Fibroblast of lung (primary cell): ENCODE measurements around the gene PDE4B.

Source experiments
- CTCF ChIP-seq, 2 donors: IDR thresholded peaks in 1 of 2; conservative IDR thresholded peaks in 1 of 2; 1 replicate in 1 of 2; 2 replicates in 1 of 2; pipeline ENCODE4 v1.5.1; 2011 to 2012; ENCODE audit warnings: low read length in 2 of 2, control low read depth in 1 of 2, inconsistent platforms in 1 of 2, low read depth in 1 of 2, mild to moderate bottlenecking in 1 of 2
- EZH2 ChIP-seq: IDR thresholded peaks from 2 replicates; pipeline ENCODE4 v1.5.1; 2012; ENCODE audit warnings: low read length, control low read depth, mild to moderate bottlenecking; ENCODE audit errors: missing control alignments

- TF ChIP-seq CTCF (conservative IDR thresholded peaks at IDR 0.05 in 1 of 2, IDR thresholded peaks at IDR 0.05 in 1 of 2; ENCODE audit: low read depth in 1 of 2, low read length in 2 of 2) = no peak
- TF ChIP-seq EZH2 = no peak
Measured at GRCh38 chr1:65792669-65793358, at the start of gene PDE4B.
